ENCODE data around the gene SKAP1.

DNA sequence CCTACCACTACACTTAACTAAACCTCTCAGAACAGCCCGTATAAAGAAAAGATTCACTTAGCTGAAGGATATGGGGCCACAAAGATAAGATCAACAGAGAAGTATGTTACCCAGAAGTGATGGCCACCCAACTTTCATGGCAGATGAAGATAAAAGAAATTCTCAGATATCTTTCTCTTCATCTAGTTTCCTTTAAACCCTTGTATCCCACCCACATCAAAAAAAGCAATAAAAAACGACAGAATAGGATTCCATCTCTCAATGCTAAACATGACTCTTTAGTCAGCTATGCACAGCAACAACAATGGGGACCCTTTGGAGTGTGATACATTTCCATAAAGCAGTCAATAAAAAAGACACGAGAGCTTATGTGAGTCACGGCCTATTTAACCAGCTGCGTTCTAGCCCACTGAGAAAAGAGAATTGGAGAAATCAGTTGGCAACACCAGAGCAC, 235.9 kb downstream of the SKAP1 start:
- TF ChIP-seq CTCF (IDR thresholded peaks at IDR 0.05) (no peak), GABPA (IDR thresholded peaks at IDR 0.05; ENCODE audit: low read depth) (no peak), EP300 (IDR thresholded peaks at IDR 0.05; ENCODE audit: borderline replicate concordance in 1 of 2, low read depth in 1 of 2, low read length in 1 of 2) (no peak), TEAD4 (IDR thresholded peaks at IDR 0.05; ENCODE audit: borderline replicate concordance, insufficient read depth) (no peak), RFX5 (IDR thresholded peaks at IDR 0.05; ENCODE audit: low read length) (no peak), MEF2A (IDR thresholded peaks at IDR 0.05; ENCODE audit: borderline replicate concordance, low read depth) (no peak), YY1 (IDR thresholded peaks at IDR 0.05; ENCODE audit: low read depth) (no peak), NRF1 (IDR thresholded peaks at IDR 0.05; ENCODE audit: low read depth, low read length) (no peak), RCOR1 (IDR thresholded peaks at IDR 0.05; ENCODE audit: low read length) (no peak), SIN3A (IDR thresholded peaks at IDR 0.05; ENCODE audit: borderline replicate concordance, low read depth, low read length) (no peak), POLR2AphosphoS5 (IDR thresholded peaks at IDR 0.05; ENCODE audit: low read depth, low read length) (no peak)
- TF ChIP-seq, protein P1, sequence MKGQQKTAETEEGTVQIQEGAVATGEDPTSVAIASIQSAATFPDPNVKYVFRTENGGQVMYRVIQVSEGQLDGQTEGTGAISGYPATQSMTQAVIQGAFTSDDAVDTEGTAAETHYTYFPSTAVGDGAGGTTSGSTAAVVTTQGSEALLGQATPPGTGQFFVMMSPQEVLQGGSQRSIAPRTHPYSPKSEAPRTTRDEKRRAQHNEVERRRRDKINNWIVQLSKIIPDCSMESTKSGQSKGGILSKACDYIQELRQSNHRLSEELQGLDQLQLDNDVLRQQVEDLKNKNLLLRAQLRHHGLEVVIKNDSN (IDR thresholded peaks at IDR 0.05; ENCODE audit: borderline replicate concordance, low read depth), result no peak
- TF ChIP-seq, protein P2, sequence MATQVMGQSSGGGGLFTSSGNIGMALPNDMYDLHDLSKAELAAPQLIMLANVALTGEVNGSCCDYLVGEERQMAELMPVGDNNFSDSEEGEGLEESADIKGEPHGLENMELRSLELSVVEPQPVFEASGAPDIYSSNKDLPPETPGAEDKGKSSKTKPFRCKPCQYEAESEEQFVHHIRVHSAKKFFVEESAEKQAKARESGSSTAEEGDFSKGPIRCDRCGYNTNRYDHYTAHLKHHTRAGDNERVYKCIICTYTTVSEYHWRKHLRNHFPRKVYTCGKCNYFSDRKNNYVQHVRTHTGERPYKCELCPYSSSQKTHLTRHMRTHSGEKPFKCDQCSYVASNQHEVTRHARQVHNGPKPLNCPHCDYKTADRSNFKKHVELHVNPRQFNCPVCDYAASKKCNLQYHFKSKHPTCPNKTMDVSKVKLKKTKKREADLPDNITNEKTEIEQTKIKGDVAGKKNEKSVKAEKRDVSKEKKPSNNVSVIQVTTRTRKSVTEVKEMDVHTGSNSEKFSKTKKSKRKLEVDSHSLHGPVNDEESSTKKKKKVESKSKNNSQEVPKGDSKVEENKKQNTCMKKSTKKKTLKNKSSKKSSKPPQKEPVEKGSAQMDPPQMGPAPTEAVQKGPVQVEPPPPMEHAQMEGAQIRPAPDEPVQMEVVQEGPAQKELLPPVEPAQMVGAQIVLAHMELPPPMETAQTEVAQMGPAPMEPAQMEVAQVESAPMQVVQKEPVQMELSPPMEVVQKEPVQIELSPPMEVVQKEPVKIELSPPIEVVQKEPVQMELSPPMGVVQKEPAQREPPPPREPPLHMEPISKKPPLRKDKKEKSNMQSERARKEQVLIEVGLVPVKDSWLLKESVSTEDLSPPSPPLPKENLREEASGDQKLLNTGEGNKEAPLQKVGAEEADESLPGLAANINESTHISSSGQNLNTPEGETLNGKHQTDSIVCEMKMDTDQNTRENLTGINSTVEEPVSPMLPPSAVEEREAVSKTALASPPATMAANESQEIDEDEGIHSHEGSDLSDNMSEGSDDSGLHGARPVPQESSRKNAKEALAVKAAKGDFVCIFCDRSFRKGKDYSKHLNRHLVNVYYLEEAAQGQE (IDR thresholded peaks at IDR 0.05; ENCODE audit: low read depth, low read length), result no peak

All from SK-N-SH (cell line).